ENCODE measurements around the gene FRMD4A. TPM values are rescaled to one million over a fixed set of nuclear protein-coding genes. Genes with fewer than 3 reads are reported as not detected.

FRMD4A gene
- total RNA-seq, 4 donors from 2014 or later, result 4.0 to 12.7 (median 5.6) TPM

- intact Hi-C loops (cut with DNase I; ENCODE audit: low total_unique reads), result loop anchor here (2.0 kb wide), 1 partner anchor 281 kb away; no protein-coding TSS in a partner anchor
Measured at GRCh38 chr10:14196113-14196512, 134.6 kb downstream of the FRMD4A start.

GRCh38 chr10:14195433-14195832 is 135.3 kb downstream of the FRMD4A start:
- Histone ChIP-seq H3K4me3 (no peak overlapping the region), H3K36me3 (no peaks in the 10 kb centered on the region), H3K4me1 (no peaks in the 10 kb centered on the region), H3K9me3 (no peaks in the 10 kb centered on the region), H3K27me3 (peaks cover 55% of the 10 kb centered on the region), H3K27ac (no peak overlapping the region)
- in situ Hi-C loops (cut with MboI; ENCODE audit: low pct_ligation_motif_present in 1 of 4, low pct_unique_long_range_greater_than_20kb in 1 of 4, low sequenced_read_pairs in 3 of 4), result loop anchor here in 1 of 4 donors (25.0 kb wide), 1 partner anchor 408 kb away; no protein-coding TSS in a partner anchor
- WGBS, 2 donors (ENCODE audit: low coverage in 1 of 2), result 71 to 73% methylated on average over 1 to 6 of the region's 6 CpGs
- TF ChIP-seq CTCF (IDR thresholded peaks at IDR 0.05) (no peak), POLR2A (IDR thresholded peaks at IDR 0.05) (no peak), EP300 (IDR thresholded peaks at IDR 0.05; ENCODE audit: low read depth) (no peak), POLR2AphosphoS5 (IDR thresholded peaks at IDR 0.05) (no peak)
- intact Hi-C loops (cut with DNase I; ENCODE audit: low total_unique reads), result no loop called here
- DNase-seq, result no peak

More at GRCh38 chr10:14196113-14196512, 134.6 kb downstream of the FRMD4A start:
- in situ Hi-C loops (cut with MboI; ENCODE audit: low pct_ligation_motif_present in 1 of 4, low pct_unique_long_range_greater_than_20kb in 1 of 4, low sequenced_read_pairs in 3 of 4), result loop anchor here in 1 of 4 donors (25.0 kb wide), 1 partner anchor 409 kb away; no protein-coding TSS in a partner anchor
- H3K36me3 ChIP-seq, result no peaks in the 10 kb centered on the region
- no peaks in the 10 kb centered on the region for H3K9me3 ChIP-seq
- no peak for TF ChIP-seq CTCF (IDR thresholded peaks at IDR 0.05)
- TF ChIP-seq POLR2AphosphoS5 (IDR thresholded peaks at IDR 0.05), result no peak
- TF ChIP-seq POLR2A (IDR thresholded peaks at IDR 0.05), result no peak
- no peak for TF ChIP-seq EP300 (IDR thresholded peaks at IDR 0.05; ENCODE audit: low read depth)
- no peak for DNase-seq
- H3K4me1 ChIP-seq, result no peaks in the 10 kb centered on the region
- no peak overlapping the region for H3K27ac ChIP-seq
- peaks cover 55% of the 10 kb centered on the region for H3K27me3 ChIP-seq
- H3K4me3 ChIP-seq, result no peak overlapping the region

- intact Hi-C loops (cut with DNase I; ENCODE audit: low total_unique reads), result no loop called here
Measured at GRCh38 chr10:14192746-14193145, 138.0 kb downstream of the FRMD4A start.

GRCh38 chr10:14191871-14192270 is 138.9 kb downstream of the FRMD4A start:
- 33 to 41% methylated on average over 1 of the region's 1 CpG for WGBS, 2 donors (ENCODE audit: low coverage in 1 of 2)
- no peak for TF ChIP-seq EP300 (IDR thresholded peaks at IDR 0.05; ENCODE audit: low read depth)
- TF ChIP-seq CTCF (IDR thresholded peaks at IDR 0.05), result no peak
- TF ChIP-seq POLR2AphosphoS5 (IDR thresholded peaks at IDR 0.05), result no peak
- no peak for TF ChIP-seq POLR2A (IDR thresholded peaks at IDR 0.05)
- Histone ChIP-seq H3K27ac (no peak overlapping the region), H3K9me3 (no peaks in the 10 kb centered on the region), H3K27me3 (peaks cover 39% of the 10 kb centered on the region), H3K4me3 (no peak overlapping the region), H3K36me3 (no peaks in the 10 kb centered on the region), H3K4me1 (no peaks in the 10 kb centered on the region)
- DNase-seq, result no peak
- intact Hi-C loops (cut with DNase I; ENCODE audit: low total_unique reads), result no loop called here
- in situ Hi-C loops (cut with MboI; ENCODE audit: low pct_ligation_motif_present in 1 of 4, low pct_unique_long_range_greater_than_20kb in 1 of 4, low sequenced_read_pairs in 3 of 4), result loop anchor here in 1 of 4 donors (25.0 kb wide), 1 partner anchor 405 kb away; no protein-coding TSS in a partner anchor

More at GRCh38 chr10:14192746-14193145, 138.0 kb downstream of the FRMD4A start:
- TF ChIP-seq POLR2A (IDR thresholded peaks at IDR 0.05) (no peak), EP300 (IDR thresholded peaks at IDR 0.05; ENCODE audit: low read depth) (no peak), POLR2AphosphoS5 (IDR thresholded peaks at IDR 0.05) (no peak), CTCF (IDR thresholded peaks at IDR 0.05) (no peak)
- no peak for DNase-seq
- Histone ChIP-seq H3K4me3 (no peak overlapping the region), H3K27me3 (peaks cover 39% of the 10 kb centered on the region), H3K36me3 (no peaks in the 10 kb centered on the region), H3K27ac (no peak overlapping the region), H3K9me3 (no peaks in the 10 kb centered on the region), H3K4me1 (no peaks in the 10 kb centered on the region)
- in situ Hi-C loops (cut with MboI; ENCODE audit: low pct_ligation_motif_present in 1 of 4, low pct_unique_long_range_greater_than_20kb in 1 of 4, low sequenced_read_pairs in 3 of 4), result loop anchor here in 1 of 4 donors (25.0 kb wide), 1 partner anchor 405 kb away; no protein-coding TSS in a partner anchor
- 33 to 70% methylated on average over 1 to 2 of the region's 2 CpGs for WGBS, 2 donors (ENCODE audit: low coverage in 1 of 2)
